ENCODE data around the gene CLIP1.

Gene CLIP1

GRCh38 chr12:122304924-122305323, 117.5 kb downstream of the CLIP1 start:
- Histone ChIP-seq H2AK5ac (ENCODE audit: low read length) (no peak overlapping the region), H4K12ac (ENCODE audit: low read depth, low read length) (no peak overlapping the region), H3K14ac (ENCODE audit: low read length) (no peak overlapping the region), H3K27me3 (ENCODE audit: insufficient read depth, low read length) (no peaks in the 10 kb centered on the region), H3K9ac (ENCODE audit: low read length) (no peak overlapping the region), H3K23ac (ENCODE audit: low read length) (no peak overlapping the region), H2BK120ac (ENCODE audit: insufficient read depth, low read length, poor library complexity) (no peak overlapping the region), H3K18ac (ENCODE audit: low read length) (no peak overlapping the region), H3K79me1 (ENCODE audit: low read length) (no peaks in the 10 kb centered on the region), H3K4me3 (ENCODE audit: low read depth, low read length) (no peak overlapping the region), H2BK12ac (ENCODE audit: low read length) (no peak overlapping the region), H2BK5ac (ENCODE audit: low read depth, low read length, poor library complexity) (no peak overlapping the region), H4K8ac (ENCODE audit: low read depth, low read length) (no peak overlapping the region), H3K79me2 (ENCODE audit: control insufficient read depth, insufficient read depth, low read length, poor library complexity) (no peaks in the 10 kb centered on the region), H3K4ac (ENCODE audit: low read depth, low read length) (no peak overlapping the region), H2AFZ (ENCODE audit: insufficient read depth, low read length, poor library complexity) (no peak overlapping the region), H3K9me3 (ENCODE audit: insufficient read depth, low read depth, low read length) (no peaks in the 10 kb centered on the region), H3K4me2 (ENCODE audit: low read length) (no peak overlapping the region), H3K36me3 (ENCODE audit: control insufficient read depth in 1 of 2, insufficient read depth in 2 of 2, low read length in 2 of 2) (peaks cover 24 to 41% of the 10 kb centered on the region in 2 experiments), H3K4me1 (ENCODE audit: control insufficient read depth in 1 of 2, insufficient read depth in 2 of 2, low read length in 2 of 2) (no peaks in the 10 kb centered on the region), H4K91ac (ENCODE audit: low read depth, low read length) (no peak overlapping the region), H3K27ac (ENCODE audit: low read depth, low read length) (no peak overlapping the region)
- no CpG with 5 or more reads among the region's 1 CpG for WGBS (ENCODE audit: extremely low coverage, insufficient coverage, insufficient read length)
- DNase-seq: no peak

- H3K9ac ChIP-seq (ENCODE audit: low read length): no peak overlapping the region
- H3K14ac ChIP-seq (ENCODE audit: low read length): no peak overlapping the region
- no peak overlapping the region for H4K8ac ChIP-seq (ENCODE audit: low read depth, low read length)
- no peak overlapping the region for H3K4me2 ChIP-seq (ENCODE audit: low read length)
- no peak overlapping the region for H2BK12ac ChIP-seq (ENCODE audit: low read length)
- whole genome bisulfite sequencing (ENCODE audit: extremely low coverage, insufficient coverage, insufficient read length): no CpG with 5 or more reads among the region's 4 CpGs
- no peaks in the 10 kb centered on the region for H3K79me1 ChIP-seq (ENCODE audit: low read length)
- H4K12ac ChIP-seq (ENCODE audit: low read depth, low read length): no peak overlapping the region
- no peaks in the 10 kb centered on the region for H3K27me3 ChIP-seq (ENCODE audit: insufficient read depth, low read length)
- H2AK5ac ChIP-seq (ENCODE audit: low read length): no peak overlapping the region
- H3K36me3 ChIP-seq (ENCODE audit: control insufficient read depth in 1 of 2, insufficient read depth in 2 of 2, low read length in 2 of 2): peaks cover 23 to 41% of the 10 kb centered on the region in 2 experiments
- H3K27ac ChIP-seq (ENCODE audit: low read depth, low read length): no peak overlapping the region
- H3K79me2 ChIP-seq (ENCODE audit: control insufficient read depth, insufficient read depth, low read length, poor library complexity): no peaks in the 10 kb centered on the region
- H3K23ac ChIP-seq (ENCODE audit: low read length): no peak overlapping the region
- H2BK5ac ChIP-seq (ENCODE audit: low read depth, low read length, poor library complexity): no peak overlapping the region
- no peaks in the 10 kb centered on the region for H3K9me3 ChIP-seq (ENCODE audit: insufficient read depth, low read depth, low read length)
- no peak overlapping the region for H4K91ac ChIP-seq (ENCODE audit: low read depth, low read length)
- H2BK120ac ChIP-seq (ENCODE audit: insufficient read depth, low read length, poor library complexity): no peak overlapping the region
- no peak for DNase-seq
- H3K4me1 ChIP-seq (ENCODE audit: control insufficient read depth in 1 of 2, insufficient read depth in 2 of 2, low read length in 2 of 2): no peaks in the 10 kb centered on the region
- no peak overlapping the region for H2AFZ ChIP-seq (ENCODE audit: insufficient read depth, low read length, poor library complexity)
- H3K4ac ChIP-seq (ENCODE audit: low read depth, low read length): no peak overlapping the region
- no peak overlapping the region for H3K4me3 ChIP-seq (ENCODE audit: low read depth, low read length)
- no peak overlapping the region for H3K18ac ChIP-seq (ENCODE audit: low read length)
Observed at GRCh38 chr12:122303068-122303467, 119.4 kb downstream of the CLIP1 start.

DNA sequence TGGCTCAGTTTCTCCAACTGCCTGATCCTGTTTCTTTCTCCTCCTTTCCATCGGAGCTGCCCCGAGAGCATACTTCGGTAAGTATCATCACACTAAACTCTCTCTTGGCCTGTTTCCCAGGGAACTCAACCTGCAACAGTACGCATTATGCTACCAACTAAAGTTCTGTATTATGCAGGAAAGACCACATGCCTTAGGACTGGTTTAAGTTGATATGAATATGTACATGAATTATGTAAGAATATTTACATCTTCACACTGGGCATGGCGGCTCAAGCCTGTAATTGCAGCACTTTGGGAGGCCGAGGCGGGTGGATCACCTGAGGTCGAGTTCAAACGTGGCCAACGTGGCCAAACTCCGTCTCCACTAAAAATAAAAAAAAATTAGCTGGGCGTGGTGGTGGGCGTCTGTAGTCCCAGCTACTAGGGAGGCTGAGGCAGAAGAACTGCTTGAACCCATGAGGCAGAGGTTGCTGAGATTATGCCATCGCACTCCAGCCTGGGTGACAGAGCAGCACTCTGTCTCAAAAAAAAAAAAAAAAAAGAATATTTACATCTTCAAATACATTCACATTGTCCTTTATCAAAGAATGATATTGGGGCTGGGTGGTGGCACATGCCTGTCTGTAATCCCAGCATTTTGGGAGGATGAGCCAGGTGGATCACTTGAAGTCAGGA, 124.3 kb downstream of the CLIP1 start:
- Histone ChIP-seq H4K12ac (ENCODE audit: low read depth, low read length) (no peak overlapping the region), H3K27ac (ENCODE audit: low read depth, low read length) (no peak overlapping the region), H3K4me2 (ENCODE audit: low read length) (no peak overlapping the region), H4K8ac (ENCODE audit: low read depth, low read length) (no peak overlapping the region), H3K9me3 (ENCODE audit: insufficient read depth, low read depth, low read length) (no peaks in the 10 kb centered on the region), H2AFZ (ENCODE audit: insufficient read depth, low read length, poor library complexity) (no peak overlapping the region), H3K18ac (ENCODE audit: low read length) (no peak overlapping the region), H3K4me1 (ENCODE audit: control insufficient read depth in 1 of 2, insufficient read depth in 2 of 2, low read length in 2 of 2) (no peaks in the 10 kb centered on the region), H4K91ac (ENCODE audit: low read depth, low read length) (no peak overlapping the region), H3K27me3 (ENCODE audit: insufficient read depth, low read length) (no peaks in the 10 kb centered on the region), H2BK5ac (ENCODE audit: low read depth, low read length, poor library complexity) (no peak overlapping the region), H3K4me3 (ENCODE audit: low read depth, low read length) (no peak overlapping the region), H2BK120ac (ENCODE audit: insufficient read depth, low read length, poor library complexity) (no peak overlapping the region), H3K36me3 (ENCODE audit: control insufficient read depth in 1 of 2, insufficient read depth in 2 of 2, low read length in 2 of 2) (peaks cover 15 to 27% of the 10 kb centered on the region in 2 experiments), H2AK5ac (ENCODE audit: low read length) (no peak overlapping the region), H3K23ac (ENCODE audit: low read length) (no peak overlapping the region), H3K9ac (ENCODE audit: low read length) (no peak overlapping the region), H3K79me1 (ENCODE audit: low read length) (no peaks in the 10 kb centered on the region), H3K4ac (ENCODE audit: low read depth, low read length) (no peak overlapping the region), H3K79me2 (ENCODE audit: control insufficient read depth, insufficient read depth, low read length, poor library complexity) (no peaks in the 10 kb centered on the region), H3K14ac (ENCODE audit: low read length) (no peak overlapping the region), H2BK12ac (ENCODE audit: low read length) (no peak overlapping the region)
- no CpG with 5 or more reads among the region's 14 CpGs for WGBS (ENCODE audit: extremely low coverage, insufficient coverage, insufficient read length)
- no peak for DNase-seq

- H3K27ac ChIP-seq (ENCODE audit: low read depth, low read length): no peak overlapping the region
- H2BK5ac ChIP-seq (ENCODE audit: low read depth, low read length, poor library complexity): no peak overlapping the region
- H3K4ac ChIP-seq (ENCODE audit: low read depth, low read length): no peak overlapping the region
- H3K79me2 ChIP-seq (ENCODE audit: control insufficient read depth, insufficient read depth, low read length, poor library complexity): no peaks in the 10 kb centered on the region
- H3K9ac ChIP-seq (ENCODE audit: low read length): no peak overlapping the region
- H4K8ac ChIP-seq (ENCODE audit: low read depth, low read length): no peak overlapping the region
- no peak overlapping the region for H4K91ac ChIP-seq (ENCODE audit: low read depth, low read length)
- no peak overlapping the region for H4K12ac ChIP-seq (ENCODE audit: low read depth, low read length)
- no peaks in the 10 kb centered on the region for H3K4me1 ChIP-seq (ENCODE audit: control insufficient read depth in 1 of 2, insufficient read depth in 2 of 2, low read length in 2 of 2)
- peaks cover 12 to 23% of the 10 kb centered on the region in 2 experiments for H3K36me3 ChIP-seq (ENCODE audit: control insufficient read depth in 1 of 2, insufficient read depth in 2 of 2, low read length in 2 of 2)
- no peak overlapping the region for H3K14ac ChIP-seq (ENCODE audit: low read length)
- no peaks in the 10 kb centered on the region for H3K9me3 ChIP-seq (ENCODE audit: insufficient read depth, low read depth, low read length)
- no peaks in the 10 kb centered on the region for H3K27me3 ChIP-seq (ENCODE audit: insufficient read depth, low read length)
- no peak overlapping the region for H3K4me3 ChIP-seq (ENCODE audit: low read depth, low read length)
- H2BK120ac ChIP-seq (ENCODE audit: insufficient read depth, low read length, poor library complexity): no peak overlapping the region
- no peak for DNase-seq
- H3K4me2 ChIP-seq (ENCODE audit: low read length): no peak overlapping the region
- no peak overlapping the region for H3K18ac ChIP-seq (ENCODE audit: low read length)
- no peak overlapping the region for H2AFZ ChIP-seq (ENCODE audit: insufficient read depth, low read length, poor library complexity)
- H3K79me1 ChIP-seq (ENCODE audit: low read length): no peaks in the 10 kb centered on the region
- no peak overlapping the region for H3K23ac ChIP-seq (ENCODE audit: low read length)
- H2BK12ac ChIP-seq (ENCODE audit: low read length): no peak overlapping the region
- no peak overlapping the region for H2AK5ac ChIP-seq (ENCODE audit: low read length)
- no CpG with 5 or more reads among the region's 9 CpGs for WGBS (ENCODE audit: extremely low coverage, insufficient coverage, insufficient read length)
Observed at GRCh38 chr12:122297494-122297893, 125.0 kb downstream of the CLIP1 start.
